HUDEP-2 (cell line): Measurements from ENCODE around the gene MYBBP1A.
A peak's percentile ranks its signal among the peaks of the same experiment; 100 is the strongest.
"Not testable (repeated sequence)": the region's sequence is repeated elsewhere in the genome, so short reads cannot be mapped to it uniquely, and the experiment has no call there.

ENCODE experiments used
- DNase-seq, 76 experiments: peaks; one replicate each; lab custom pipeline; 2025; ENCODE audit not compliant: unreplicated experiment in 76 of 76; lab: John Stamatoyannopoulos, UW

MYBBP1A gene

GRCh38 chr17:4588898-4589625, 33.9 kb upstream of the MYBBP1A start:
- no peak for DNase-seq

- DNase-seq: no peak
Measured at GRCh38 chr17:4588391-4588790, 33.2 kb upstream of the MYBBP1A start.

GRCh38 chr17:4587803-4588202, 32.6 kb upstream of the MYBBP1A start:
- peak in 39 of 76 experiments; percentile 6 to 53 (median 24) for DNase-seq

GRCh38 chr17:4587195-4587594, 32.0 kb upstream of the MYBBP1A start:
- DNase-seq: no peak

GRCh38 chr17:4586043-4586442, 30.9 kb upstream of the MYBBP1A start:
- no peak for DNase-seq

GRCh38 chr17:4585638-4585994, 30.4 kb upstream of the MYBBP1A start:
- DNase-seq: no peak

GRCh38 chr17:4584917-4585637, 29.9 kb upstream of the MYBBP1A start:
- DNase-seq: no peak

- DNase-seq: no peak
Measured at GRCh38 chr17:4584101-4584916, 29.1 kb upstream of the MYBBP1A start, which contains the start of gene SMTNL2. Gene SMTNL2, plus strand, starts transcription at chr17:4584529. Its CDS starts 77 bp downstream, at chr17:4584606.

- peak in 2 of 76 experiments; percentile 3 to 7 for DNase-seq
Measured at GRCh38 chr17:4583782-4584100, 28.6 kb upstream of the MYBBP1A start.

- no peak for DNase-seq
Measured at GRCh38 chr17:4583206-4583605, 28.0 kb upstream of the MYBBP1A start.

- DNase-seq: no peak
Measured at GRCh38 chr17:4582691-4583090, 27.5 kb upstream of the MYBBP1A start.

GRCh38 chr17:4582101-4582501, 26.9 kb upstream of the MYBBP1A start:
- no peak for DNase-seq

- no peak for DNase-seq
Measured at GRCh38 chr17:4580291-4580690, 25.1 kb upstream of the MYBBP1A start.

- DNase-seq: no peak
Measured at GRCh38 chr17:4579678-4580077, 24.5 kb upstream of the MYBBP1A start.

- not testable (repeated sequence) for DNase-seq
Measured at GRCh38 chr17:4578349-4578748, 23.2 kb upstream of the MYBBP1A start.

- peak in 2 of 76 experiments; percentile 10 to 17 for DNase-seq
Measured at GRCh38 chr17:4577386-4577993, 22.3 kb upstream of the MYBBP1A start.

GRCh38 chr17:4576729-4577322, 21.6 kb upstream of the MYBBP1A start:
- no peak for DNase-seq

GRCh38 chr17:4576161-4576558, 21.0 kb upstream of the MYBBP1A start:
- no peak for DNase-seq

- DNase-seq: no peak
Measured at GRCh38 chr17:4574448-4575045, 19.4 kb upstream of the MYBBP1A start.

GRCh38 chr17:4573669-4574068, 18.5 kb upstream of the MYBBP1A start:
- DNase-seq: peak in 11 of 76 experiments; percentile 4 to 40 (median 19)
